Endodermal cell (in vitro differentiated cells): ENCODE measurements around the gene GCK. TPM values are rescaled to one million over a fixed set of nuclear protein-coding genes. Genes with fewer than 3 reads are reported as not detected.

ENCODE experiments used
- DNase-seq: peaks from one replicate; pipeline ENCODE4 v3.0.0-alpha.2; 2017
- H3K27ac ChIP-seq: 2 replicates; pipeline ENCODE4 v1.5.1; 2013; ENCODE audit warnings: mild to moderate bottlenecking, low read depth, low read length, moderate library complexity
- H3K27me3 ChIP-seq: 2 replicates; pipeline ENCODE4 v1.6.1; 2013; ENCODE audit warnings: mild to moderate bottlenecking, low read length, moderate library complexity; ENCODE audit not compliant: insufficient read depth, control insufficient read depth, poor library complexity, severe bottlenecking
- H3K36me3 ChIP-seq: 2 replicates; pipeline ENCODE4 v1.7.0; 2013; ENCODE audit warnings: mild to moderate bottlenecking, low read length, moderate library complexity; ENCODE audit not compliant: control insufficient read depth, insufficient read depth
- H3K4me1 ChIP-seq: one replicate; pipeline ENCODE4 v1.7.0; 2013; ENCODE audit warnings: low read length; ENCODE audit not compliant: control insufficient read depth, insufficient read depth
- H3K4me3 ChIP-seq: 2 replicates; pipeline ENCODE4 v1.5.1; 2013; ENCODE audit warnings: mild to moderate bottlenecking, low read length, moderate library complexity
- H3K9ac ChIP-seq: 2 replicates; pipeline ENCODE4 v1.6.1; 2013; ENCODE audit warnings: mild to moderate bottlenecking, low read length, moderate library complexity; ENCODE audit not compliant: poor library complexity, severe bottlenecking; ENCODE audit errors: extremely low read depth
- H3K9me3 ChIP-seq: 2 replicates; pipeline ENCODE4 v1.6.1; 2013; ENCODE audit warnings: mild to moderate bottlenecking, low read length, moderate library complexity; ENCODE audit not compliant: control insufficient read depth
- H3K27ac Mint-ChIP-seq: 2 replicates; pipeline ENCODE4 v1.8.0; 2020; ENCODE audit warnings: mixed read lengths
- H3K27me3 Mint-ChIP-seq: 2 replicates; pipeline ENCODE4 v1.8.0; 2021; ENCODE audit warnings: mild to moderate bottlenecking, mixed read lengths; ENCODE audit not compliant: insufficient read depth
- H3K36me3 Mint-ChIP-seq: 2 replicates; pipeline ENCODE4 v1.8.0; 2020; ENCODE audit warnings: low read depth, mixed read lengths
- H3K4me1 Mint-ChIP-seq: 2 replicates; pipeline ENCODE4 v1.8.0; 2020; ENCODE audit warnings: mixed read lengths
- H3K4me3 Mint-ChIP-seq: 2 replicates; pipeline ENCODE4 v1.8.0; 2020; ENCODE audit warnings: mild to moderate bottlenecking, moderate library complexity, mixed read lengths
- H3K9me3 Mint-ChIP-seq: 2 replicates; pipeline ENCODE4 v1.8.0; 2020; ENCODE audit warnings: mild to moderate bottlenecking, mixed read lengths
- CTCF ChIP-seq: fragments of 200-600 bp; sonication (generic); conservative IDR thresholded peaks from 2 replicates; pipeline ENCODE4 v1.5.0; 2021; ENCODE audit warnings: antibody characterized with exemption, mild to moderate bottlenecking
- whole genome bisulfite sequencing, 2 experiments: methylation state at CpG; one replicate each; pipeline versions ENCODE4 v1.1.5 to v1.1.7; 2013; ENCODE audit warnings: missing lambda C conversion rate in 2 of 2, mixed read lengths in 1 of 2; ENCODE audit not compliant: insufficient coverage in 1 of 2, insufficient read length in 1 of 2; 5-methylcytosine and 5-hydroxymethylcytosine counted together
- total RNA-seq, 2 donors: library from RNA; stranded (reverse); fragmentation: NEBNext Ultra II Directional in 1 of 2; extraction: Animal tissue kit (Norgen Biotek cat#: 25700) in 1 of 2; gene quantifications; 2 replicates in 1 of 2; 3 replicates in 1 of 2; pipeline ENCODE4 v1.2.1, GENCODE V29; 2021

GCK gene
- total RNA-seq, 2 donors from 2014 or later, result 0.29 to 0.48 TPM

- no peak for DNase-seq
- Histone ChIP-seq H3K27me3 (peaks cover 20% of the 10 kb centered on the region), H3K36me3 (peaks cover 3% of the 10 kb centered on the region), H3K9me3 (no peaks in the 10 kb centered on the region), H3K27ac (no peak overlapping the region), H3K4me1 (peaks cover 9% of the 10 kb centered on the region), H3K9ac (no peak overlapping the region), H3K4me3 (peak overlapping the region; percentile 72)
- Mint-ChIP-seq H3K9me3 (no peaks in the 10 kb centered on the region), H3K27me3 (peaks cover 42% of the 10 kb centered on the region), H3K36me3 (no peaks in the 10 kb centered on the region), H3K4me1 (peaks cover 7% of the 10 kb centered on the region), H3K4me3 (no peak overlapping the region), H3K27ac (no peak overlapping the region)
- WGBS, 2 experiments, result 90% methylated on average over 10 of the region's 10 CpGs; no CpG with 5 or more reads in 1 of the 2 experiments
- no peak for TF ChIP-seq CTCF
Measured at GRCh38 chr7:44140341-44140740, 48.9 kb downstream of the GCK start.

- DNase-seq, result no peak
- H3K4me1 Mint-ChIP-seq, result peaks cover 7% of the 10 kb centered on the region
- Histone ChIP-seq H3K36me3 (peaks cover 3% of the 10 kb centered on the region), H3K9me3 (no peaks in the 10 kb centered on the region), H3K9ac (no peak overlapping the region), H3K4me1 (peaks cover 9% of the 10 kb centered on the region), H3K4me3 (peak overlapping the region; percentile 72), H3K27me3 (peaks cover 11% of the 10 kb centered on the region), H3K27ac (no peak overlapping the region)
- H3K27ac Mint-ChIP-seq, result no peak overlapping the region
- H3K27me3 Mint-ChIP-seq, result peaks cover 38% of the 10 kb centered on the region
- TF ChIP-seq CTCF, result no peak
- H3K4me3 Mint-ChIP-seq, result no peak overlapping the region
- H3K36me3 Mint-ChIP-seq, result no peaks in the 10 kb centered on the region
- H3K9me3 Mint-ChIP-seq, result no peaks in the 10 kb centered on the region
- WGBS, 2 experiments, result 94% methylated on average over 6 to 14 of the region's 14 CpGs
Measured at GRCh38 chr7:44139311-44140010, 49.8 kb downstream of the GCK start.

- no peak for DNase-seq
- Mint-ChIP-seq H3K36me3 (no peaks in the 10 kb centered on the region), H3K4me3 (no peak overlapping the region), H3K27ac (no peak overlapping the region), H3K9me3 (no peaks in the 10 kb centered on the region), H3K4me1 (peaks cover 7% of the 10 kb centered on the region), H3K27me3 (peaks cover 36% of the 10 kb centered on the region)
- Histone ChIP-seq H3K9ac (no peak overlapping the region), H3K36me3 (peaks cover 3% of the 10 kb centered on the region), H3K4me1 (peaks cover 9% of the 10 kb centered on the region), H3K27me3 (peaks cover 4% of the 10 kb centered on the region), H3K4me3 (no peak overlapping the region), H3K9me3 (no peaks in the 10 kb centered on the region), H3K27ac (no peak overlapping the region)
- no peak for TF ChIP-seq CTCF
- WGBS, 2 experiments, result 91 to 95% methylated on average over 6 to 8 of the region's 8 CpGs
Measured at GRCh38 chr7:44138698-44139097, 50.5 kb downstream of the GCK start.
